Neuron (in vitro differentiated cells): ENCODE measurements around the gene YIF1A.
"Not testable (repeated sequence)": the region's sequence is repeated elsewhere in the genome, so short reads cannot be mapped to it uniquely, and the experiment has no call there.

Experiments
- H2AFZ ChIP-seq: one replicate; pipeline ENCODE4 v1.6.1; 2013; ENCODE audit warnings: low read depth, mild to moderate bottlenecking, inconsistent platforms, low read length, moderate library complexity
- H3K27me3 ChIP-seq: one replicate; pipeline ENCODE4 v1.6.1; 2013; ENCODE audit warnings: low read length; ENCODE audit not compliant: insufficient read depth
- H3K36me3 ChIP-seq: one replicate; pipeline ENCODE4 v1.6.1; 2013; ENCODE audit warnings: low read length; ENCODE audit not compliant: insufficient read depth
- H3K4me1 ChIP-seq: one replicate; pipeline ENCODE4 v1.6.1; 2013; ENCODE audit warnings: low read length; ENCODE audit not compliant: insufficient read depth
- H3K4me3 ChIP-seq: 2 replicates; pipeline ENCODE4 v1.5.1; 2013; ENCODE audit warnings: mild to moderate bottlenecking, low read length, moderate library complexity
- H3K9me3 ChIP-seq: one replicate; pipeline ENCODE4 v1.6.1; 2013; ENCODE audit warnings: low read length

The YIF1A gene

GRCh38 chr11:66282468-66283455 lies 6.2 kb downstream of the YIF1A start:
- H2AFZ ChIP-seq, result no peak overlapping the region
- peaks cover 22% of the 10 kb centered on the region for H3K36me3 ChIP-seq
- H3K9me3 ChIP-seq, result no peaks in the 10 kb centered on the region
- H3K4me1 ChIP-seq, result peaks cover 53% of the 10 kb centered on the region
- H3K4me3 ChIP-seq, result no peak overlapping the region
- H3K27me3 ChIP-seq, result no peaks in the 10 kb centered on the region

- peaks cover 22% of the 10 kb centered on the region for H3K36me3 ChIP-seq
- peaks cover 50% of the 10 kb centered on the region for H3K4me1 ChIP-seq
- H3K4me3 ChIP-seq, result no peak overlapping the region
- H3K27me3 ChIP-seq, result no peaks in the 10 kb centered on the region
- no peaks in the 10 kb centered on the region for H3K9me3 ChIP-seq
- no peak overlapping the region for H2AFZ ChIP-seq
Observed at GRCh38 chr11:66281776-66282467, 7.0 kb downstream of the YIF1A start.

- no peaks in the 10 kb centered on the region for H3K9me3 ChIP-seq
- no peaks in the 10 kb centered on the region for H3K27me3 ChIP-seq
- peaks cover 22% of the 10 kb centered on the region for H3K36me3 ChIP-seq
- H2AFZ ChIP-seq, result no peak overlapping the region
- H3K4me1 ChIP-seq, result peaks cover 50% of the 10 kb centered on the region
- H3K4me3 ChIP-seq, result no peak overlapping the region
Observed at GRCh38 chr11:66281001-66281400, 7.9 kb downstream of the YIF1A start.

GRCh38 chr11:66280428-66280827 lies 8.5 kb downstream of the YIF1A start:
- H3K27me3 ChIP-seq, result no peaks in the 10 kb centered on the region
- H3K9me3 ChIP-seq, result no peaks in the 10 kb centered on the region
- H3K36me3 ChIP-seq, result peaks cover 23% of the 10 kb centered on the region
- peaks cover 50% of the 10 kb centered on the region for H3K4me1 ChIP-seq
- no peak overlapping the region for H3K4me3 ChIP-seq
- H2AFZ ChIP-seq, result no peak overlapping the region

GRCh38 chr11:66279092-66279734 lies 9.7 kb downstream of the YIF1A start:
- Histone ChIP-seq H3K36me3 (peaks cover 25% of the 10 kb centered on the region), H3K9me3 (no peaks in the 10 kb centered on the region), H2AFZ (no peak overlapping the region), H3K4me1 (peaks cover 50% of the 10 kb centered on the region), H3K27me3 (no peaks in the 10 kb centered on the region), H3K4me3 (peak overlapping the region; percentile 71)

GRCh38 chr11:66278363-66279091 lies 10.4 kb downstream of the YIF1A start:
- Histone ChIP-seq H3K4me3 (peak overlapping the region; percentile 71), H2AFZ (no peak overlapping the region), H3K9me3 (no peaks in the 10 kb centered on the region), H3K4me1 (peaks cover 50% of the 10 kb centered on the region), H3K27me3 (no peaks in the 10 kb centered on the region), H3K36me3 (peaks cover 29% of the 10 kb centered on the region)

GRCh38 chr11:66277471-66278362 lies 11.2 kb downstream of the YIF1A start, which contains the start of gene CNIH2:
Gene CNIH2 (plus strand): TSS chr11:66278175. CDS start chr11:66278457, 282 bp downstream.
- peaks cover 31% of the 10 kb centered on the region for H3K36me3 ChIP-seq
- H2AFZ ChIP-seq, result no peak within 1 kb of the TSS
- peak within 1 kb of the TSS; percentile 71 for H3K4me3 ChIP-seq
- H3K27me3 ChIP-seq, result no peaks in the 10 kb centered on the region
- H3K9me3 ChIP-seq, result no peaks in the 10 kb centered on the region
- H3K4me1 ChIP-seq, result peaks cover 43% of the 10 kb centered on the region

- H3K9me3 ChIP-seq, H3K27me3 ChIP-seq, H3K4me3 ChIP-seq, H2AFZ ChIP-seq: not testable (repeated sequence)
- Histone ChIP-seq H3K36me3 (peaks cover 38% of the 10 kb centered on the region), H3K4me1 (peaks cover 39% of the 10 kb centered on the region)
Observed at GRCh38 chr11:66277064-66277463, 11.9 kb downstream of the YIF1A start.

- H3K4me3 ChIP-seq, H2AFZ ChIP-seq, H3K9me3 ChIP-seq, H3K27me3 ChIP-seq: not testable (repeated sequence)
- Histone ChIP-seq H3K36me3 (peaks cover 42% of the 10 kb centered on the region), H3K4me1 (peaks cover 35% of the 10 kb centered on the region)
Observed at GRCh38 chr11:66276619-66277018, 12.3 kb downstream of the YIF1A start.

- no peak overlapping the region for H3K4me3 ChIP-seq
- no peaks in the 10 kb centered on the region for H3K27me3 ChIP-seq
- H3K4me1 ChIP-seq, result peaks cover 29% of the 10 kb centered on the region
- H2AFZ ChIP-seq, result no peak overlapping the region
- H3K36me3 ChIP-seq, result peaks cover 41% of the 10 kb centered on the region
- H3K9me3 ChIP-seq, result no peaks in the 10 kb centered on the region
Observed at GRCh38 chr11:66275984-66276612, 12.8 kb downstream of the YIF1A start.

- Histone ChIP-seq H3K9me3 (no peaks in the 10 kb centered on the region), H3K4me1 (peaks cover 22% of the 10 kb centered on the region), H2AFZ (no peak overlapping the region), H3K36me3 (peaks cover 41% of the 10 kb centered on the region), H3K4me3 (no peak overlapping the region), H3K27me3 (no peaks in the 10 kb centered on the region)
Observed at GRCh38 chr11:66275396-66275795, 13.5 kb downstream of the YIF1A start.
